GM12874 (cell line): ENCODE measurements around the gene ZNF19.

Source experiments
- CTCF ChIP-seq: IDR thresholded peaks from 2 replicates; pipeline ENCODE4 v1.5.1; 2011; ENCODE audit warnings: low read depth, mild to moderate bottlenecking, control low read depth, low read length, moderate library complexity; ENCODE audit not compliant: insufficient read depth

ZNF19 gene

GRCh38 chr16:71441348-71442050 lies 47.6 kb downstream of the ZNF19 start:
- TF ChIP-seq CTCF: 0 out of 2 replicates have a peak, but pooled peaks have one; percentile 5

- peak; percentile 49 for TF ChIP-seq CTCF
These were observed 48.3 kb downstream of the ZNF19 start for GRCh38 chr16:71440669-71441347.

- no peak for TF ChIP-seq CTCF
These were observed 49.6 kb downstream of the ZNF19 start for GRCh38 chr16:71439523-71439922.

GRCh38 chr16:71436473-71436872 lies 52.7 kb downstream of the ZNF19 start:
- no peak for TF ChIP-seq CTCF

GRCh38 chr16:71432906-71433305 lies 56.2 kb downstream of the ZNF19 start:
- no peak for TF ChIP-seq CTCF

- TF ChIP-seq CTCF: no peak
These were observed 57.1 kb downstream of the ZNF19 start for GRCh38 chr16:71431991-71432390.

- TF ChIP-seq CTCF: no peak
These were observed 57.9 kb downstream of the ZNF19 start for GRCh38 chr16:71431176-71431575.
